ENCODE measurements around the gene FUT9. TPM values are rescaled to one million over a fixed set of nuclear protein-coding genes. Genes with fewer than 3 reads are reported as not detected.
A peak's percentile ranks its signal among the peaks of the same experiment; 100 is the strongest.

Gene FUT9
- 3.4 TPM for polyA plus RNA-seq (2013, experiment 1 of 2)
- polyA plus RNA-seq (2013, experiment 2 of 2): 3.5 TPM

DNA sequence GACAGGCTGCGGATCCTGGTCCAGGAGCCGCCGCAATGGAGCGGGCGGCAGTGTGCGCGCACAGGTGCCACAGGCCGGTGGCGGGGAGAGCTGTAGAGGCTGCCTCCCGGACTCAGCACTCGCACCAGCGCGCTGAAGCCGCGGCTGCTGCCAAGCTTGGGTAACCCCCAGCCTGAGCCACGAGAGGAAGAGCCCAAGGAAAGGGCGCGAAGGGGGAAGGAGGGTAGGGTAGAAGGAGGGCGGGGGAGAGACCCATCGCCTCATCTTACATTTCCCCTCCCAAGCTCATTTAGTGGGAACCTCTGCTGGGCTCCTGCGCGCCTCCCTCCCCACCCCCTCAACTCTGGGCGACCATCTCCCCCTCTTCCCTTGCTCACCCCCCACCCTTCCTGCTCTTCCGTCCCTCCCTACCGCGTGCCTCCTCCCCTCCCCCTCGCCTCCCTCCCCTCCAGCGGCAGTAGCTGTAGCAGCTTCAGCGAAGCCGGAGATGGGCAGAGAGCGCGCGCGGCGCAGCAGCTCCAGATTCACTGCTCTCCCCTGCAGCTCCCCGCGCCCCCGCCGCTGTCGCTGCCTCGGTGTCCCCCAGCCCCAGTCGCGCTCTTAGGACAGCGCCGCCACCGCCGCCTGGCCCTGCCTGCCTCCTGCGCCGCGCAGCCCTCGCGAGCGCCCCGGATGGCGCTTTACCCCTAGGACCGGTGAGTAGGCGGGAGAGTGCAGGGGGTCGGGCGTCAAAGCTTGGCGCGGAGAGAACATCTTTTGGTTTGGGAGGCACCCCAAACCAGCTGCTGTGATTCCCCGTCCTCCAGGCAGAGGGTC is at the start of gene FUT9:
TSS of gene FUT9 (plus strand) at position 457 of the 816 bp plus-strand sequence. CDS start 187,182 bp downstream, outside the sequence.
- H3K27ac ChIP-seq (replicated peaks; ENCODE audit: low read length): peak within 1 kb of the TSS; percentile 89

DNA sequence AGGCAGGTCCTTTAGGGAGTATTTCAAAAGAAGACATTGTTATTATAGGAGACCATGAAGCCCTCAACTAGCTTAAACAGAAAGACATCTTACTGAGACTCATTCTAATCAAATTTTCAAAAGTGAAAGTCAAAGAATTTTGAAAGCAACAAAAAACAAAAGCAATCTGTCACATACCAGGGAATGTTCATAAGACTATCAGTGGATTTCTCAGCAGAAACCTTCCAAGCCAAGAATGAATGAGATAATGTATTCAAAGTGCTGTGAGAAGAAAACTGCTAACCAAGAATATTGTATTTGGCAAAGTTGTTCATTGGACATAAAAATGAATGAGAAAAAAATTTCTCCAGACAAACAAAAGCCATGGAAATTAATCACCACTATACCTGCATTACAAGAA is 48.2 kb upstream of the FUT9 start:
- no peak overlapping the region for H2BK15ac ChIP-seq (ENCODE audit: low read length)
- no peak overlapping the region for H3K9ac ChIP-seq (ENCODE audit: low read depth, low read length, poor library complexity)
- no peak for DNase-seq (ENCODE audit: low spot score)
- H3K4me3 ChIP-seq (ENCODE audit: low read length in 2 of 2): no peak overlapping the region
- H3K36me3 ChIP-seq (replicated peaks in 1 of 2; ENCODE audit: control insufficient read depth in 2 of 2, insufficient read depth in 2 of 2, low read length in 2 of 2): no peaks in the 10 kb centered on the region
- no peaks in the 10 kb centered on the region for H3K9me3 ChIP-seq (replicated peaks in 1 of 2; ENCODE audit: control insufficient read depth in 2 of 2, insufficient read depth in 1 of 2, low read depth in 1 of 2, low read length in 2 of 2)
- no peaks in the 10 kb centered on the region for H3K27me3 ChIP-seq (ENCODE audit: control insufficient read depth in 3 of 3, insufficient read depth in 3 of 3, low read depth in 1 of 3, low read length in 3 of 3)
- H3K23ac ChIP-seq (ENCODE audit: low read depth, low read length, poor library complexity): no peak overlapping the region
- no peak overlapping the region for H2BK12ac ChIP-seq (ENCODE audit: low read length)
- H4K91ac ChIP-seq (ENCODE audit: low read depth, low read length, poor library complexity): no peak overlapping the region
- H3K14ac ChIP-seq (ENCODE audit: low read length): no peak overlapping the region
- no peak overlapping the region for H3K4ac ChIP-seq (ENCODE audit: low read length)
- H2BK120ac ChIP-seq (ENCODE audit: low read depth, low read length): no peak overlapping the region
- no peak overlapping the region for H2AK5ac ChIP-seq (ENCODE audit: low read depth, low read length)
- no peak overlapping the region for H4K8ac ChIP-seq (ENCODE audit: low read depth, low read length)
- H2BK5ac ChIP-seq (ENCODE audit: low read length): no peak overlapping the region
- H3K79me1 ChIP-seq (ENCODE audit: low read depth, low read length): no peaks in the 10 kb centered on the region
- no peak overlapping the region for H3K4me2 ChIP-seq (ENCODE audit: insufficient read depth, low read length, poor library complexity, severe bottlenecking)
- no peaks in the 10 kb centered on the region for H3K4me1 ChIP-seq (ENCODE audit: control insufficient read depth in 2 of 2, insufficient read depth in 1 of 2, low read depth in 1 of 2, low read length in 2 of 2)
- H3K27ac ChIP-seq (replicated peaks; ENCODE audit: low read length): no peak overlapping the region
- no peak overlapping the region for H2AFZ ChIP-seq (ENCODE audit: low read length)
- H3K18ac ChIP-seq (ENCODE audit: low read length): no peak overlapping the region

More for the DNA sequence above, at the start of gene FUT9:
- no peak within 1 kb of the TSS for H3K4ac ChIP-seq (ENCODE audit: low read length)
- peaks cover 0 to 26% (median 0%) of the 10 kb centered on the region in 3 experiments for H3K27me3 ChIP-seq (ENCODE audit: control insufficient read depth in 3 of 3, insufficient read depth in 3 of 3, low read depth in 1 of 3, low read length in 3 of 3)
- H4K91ac ChIP-seq (ENCODE audit: low read depth, low read length, poor library complexity): no peak within 1 kb of the TSS
- H2BK12ac ChIP-seq (ENCODE audit: low read length): no peak within 1 kb of the TSS
- H2AFZ ChIP-seq (ENCODE audit: low read length): peak within 1 kb of the TSS; percentile 88
- H4K8ac ChIP-seq (ENCODE audit: low read depth, low read length): no peak within 1 kb of the TSS
- peaks cover 0 to 3% of the 10 kb centered on the region in 2 donors for H3K4me1 ChIP-seq (ENCODE audit: control insufficient read depth in 2 of 2, insufficient read depth in 1 of 2, low read depth in 1 of 2, low read length in 2 of 2)
- peak within 1 kb of the TSS; percentile 2 for H2AK5ac ChIP-seq (ENCODE audit: low read depth, low read length)
- H3K14ac ChIP-seq (ENCODE audit: low read length): no peak within 1 kb of the TSS
- peak within 1 kb of the TSS; percentile 95 for H3K9ac ChIP-seq (ENCODE audit: low read depth, low read length, poor library complexity)
- peak within 1 kb of the TSS; percentile 80 for H3K4me2 ChIP-seq (ENCODE audit: insufficient read depth, low read length, poor library complexity, severe bottlenecking)
- H3K79me1 ChIP-seq (ENCODE audit: low read depth, low read length): peaks cover 1% of the 10 kb centered on the region
- H3K36me3 ChIP-seq (replicated peaks in 1 of 2; ENCODE audit: control insufficient read depth in 2 of 2, insufficient read depth in 2 of 2, low read length in 2 of 2): no peaks in the 10 kb centered on the region
- DNase-seq (ENCODE audit: low spot score): peak; percentile 78
- H2BK120ac ChIP-seq (ENCODE audit: low read depth, low read length): peak within 1 kb of the TSS; percentile 93
- H2BK5ac ChIP-seq (ENCODE audit: low read length): peak within 1 kb of the TSS; percentile 90
- peak within 1 kb of the TSS; percentile 87 for H2BK15ac ChIP-seq (ENCODE audit: low read length)
- H3K9me3 ChIP-seq (replicated peaks in 1 of 2; ENCODE audit: control insufficient read depth in 2 of 2, insufficient read depth in 1 of 2, low read depth in 1 of 2, low read length in 2 of 2): no peaks in the 10 kb centered on the region
- peak within 1 kb of the TSS; percentile 46 for H3K23ac ChIP-seq (ENCODE audit: low read depth, low read length, poor library complexity)
- peak within 1 kb of the TSS; percentile 52 to 83 for H3K4me3 ChIP-seq (ENCODE audit: low read length in 2 of 2)
- peak within 1 kb of the TSS; percentile 99 for H3K18ac ChIP-seq (ENCODE audit: low read length)
- no CpG with 5 or more reads among the region's 62 CpGs for WGBS, 2 donors (ENCODE audit: extremely low coverage in 2 of 2, insufficient read length in 2 of 2, insufficient replicate concordance in 1 of 2)

DNA sequence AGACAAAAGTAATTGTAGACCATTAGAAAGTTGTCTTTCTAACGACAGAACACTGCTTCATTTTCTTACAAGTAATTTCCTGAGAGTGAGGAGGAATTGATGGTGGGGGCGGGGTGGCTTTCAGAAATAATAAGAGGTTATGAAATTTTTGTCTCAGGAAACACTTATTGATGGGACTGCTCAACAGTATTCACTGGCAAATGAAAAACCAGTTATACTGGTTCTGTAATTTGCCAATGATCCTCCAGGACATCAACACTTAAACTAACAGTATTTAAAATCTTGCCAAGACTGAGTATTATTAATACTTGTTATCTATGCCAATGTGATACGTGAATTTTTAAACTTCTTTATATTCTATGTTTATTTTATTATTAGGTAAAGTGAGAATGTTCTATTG is 41.8 kb upstream of the FUT9 start:
- Histone ChIP-seq H2BK15ac (ENCODE audit: low read length) (no peak overlapping the region), H3K4me2 (ENCODE audit: insufficient read depth, low read length, poor library complexity, severe bottlenecking) (no peak overlapping the region), H3K79me1 (ENCODE audit: low read depth, low read length) (no peaks in the 10 kb centered on the region), H2AK5ac (ENCODE audit: low read depth, low read length) (no peak overlapping the region), H3K4ac (ENCODE audit: low read length) (no peak overlapping the region), H4K91ac (ENCODE audit: low read depth, low read length, poor library complexity) (no peak overlapping the region), H3K14ac (ENCODE audit: low read length) (no peak overlapping the region), H2BK120ac (ENCODE audit: low read depth, low read length) (no peak overlapping the region), H4K8ac (ENCODE audit: low read depth, low read length) (no peak overlapping the region), H3K27me3 (ENCODE audit: control insufficient read depth in 3 of 3, insufficient read depth in 3 of 3, low read depth in 1 of 3, low read length in 3 of 3) (no peaks in the 10 kb centered on the region), H3K23ac (ENCODE audit: low read depth, low read length, poor library complexity) (no peak overlapping the region), H3K9me3 (replicated peaks in 1 of 2; ENCODE audit: control insufficient read depth in 2 of 2, insufficient read depth in 1 of 2, low read depth in 1 of 2, low read length in 2 of 2) (no peaks in the 10 kb centered on the region), H2BK12ac (ENCODE audit: low read length) (no peak overlapping the region), H3K18ac (ENCODE audit: low read length) (no peak overlapping the region), H3K27ac (replicated peaks; ENCODE audit: low read length) (no peak overlapping the region), H3K9ac (ENCODE audit: low read depth, low read length, poor library complexity) (no peak overlapping the region), H2BK5ac (ENCODE audit: low read length) (no peak overlapping the region), H2AFZ (ENCODE audit: low read length) (no peak overlapping the region), H3K4me3 (ENCODE audit: low read length in 2 of 2) (no peak overlapping the region), H3K4me1 (ENCODE audit: control insufficient read depth in 2 of 2, insufficient read depth in 1 of 2, low read depth in 1 of 2, low read length in 2 of 2) (no peaks in the 10 kb centered on the region), H3K36me3 (replicated peaks in 1 of 2; ENCODE audit: control insufficient read depth in 2 of 2, insufficient read depth in 2 of 2, low read length in 2 of 2) (no peaks in the 10 kb centered on the region)
- DNase-seq (ENCODE audit: low spot score): no peak
- WGBS, 2 donors (ENCODE audit: extremely low coverage in 2 of 2, insufficient read length in 2 of 2, insufficient replicate concordance in 1 of 2): no CpG with 5 or more reads among the region's 3 CpGs

DNA sequence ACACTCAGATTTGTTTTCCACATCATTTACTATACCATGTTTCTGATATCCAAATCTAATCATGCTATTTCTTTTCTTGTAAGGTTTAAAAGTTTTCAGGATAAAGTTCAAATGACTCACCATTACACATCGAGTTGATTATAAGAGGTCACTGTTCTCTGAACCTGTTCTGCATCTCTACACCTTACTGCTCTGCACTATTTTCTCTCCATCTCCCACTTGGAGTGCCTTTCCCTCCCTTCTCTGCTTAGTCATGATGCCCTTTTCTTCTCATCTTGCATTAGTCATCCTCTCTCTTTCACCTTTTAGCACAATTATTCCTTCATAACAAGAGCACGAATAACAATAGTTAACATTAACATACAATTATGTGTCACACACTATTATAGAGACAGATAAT is 37.5 kb upstream of the FUT9 start:
- H2BK5ac ChIP-seq (ENCODE audit: low read length): no peak overlapping the region
- H3K27ac ChIP-seq (replicated peaks; ENCODE audit: low read length): no peak overlapping the region
- no peaks in the 10 kb centered on the region for H3K79me1 ChIP-seq (ENCODE audit: low read depth, low read length)
- H2AFZ ChIP-seq (ENCODE audit: low read length): no peak overlapping the region
- H3K14ac ChIP-seq (ENCODE audit: low read length): no peak overlapping the region
- DNase-seq (ENCODE audit: low spot score): no peak
- no peak overlapping the region for H3K23ac ChIP-seq (ENCODE audit: low read depth, low read length, poor library complexity)
- no peaks in the 10 kb centered on the region for H3K27me3 ChIP-seq (ENCODE audit: control insufficient read depth in 3 of 3, insufficient read depth in 3 of 3, low read depth in 1 of 3, low read length in 3 of 3)
- H3K4me3 ChIP-seq (ENCODE audit: low read length in 2 of 2): no peak overlapping the region
- no peak overlapping the region for H3K4me2 ChIP-seq (ENCODE audit: insufficient read depth, low read length, poor library complexity, severe bottlenecking)
- H2AK5ac ChIP-seq (ENCODE audit: low read depth, low read length): no peak overlapping the region
- H3K36me3 ChIP-seq (replicated peaks in 1 of 2; ENCODE audit: control insufficient read depth in 2 of 2, insufficient read depth in 2 of 2, low read length in 2 of 2): no peaks in the 10 kb centered on the region
- H4K91ac ChIP-seq (ENCODE audit: low read depth, low read length, poor library complexity): no peak overlapping the region
- no peaks in the 10 kb centered on the region for H3K9me3 ChIP-seq (replicated peaks in 1 of 2; ENCODE audit: control insufficient read depth in 2 of 2, insufficient read depth in 1 of 2, low read depth in 1 of 2, low read length in 2 of 2)
- no peak overlapping the region for H2BK12ac ChIP-seq (ENCODE audit: low read length)
- no peak overlapping the region for H3K4ac ChIP-seq (ENCODE audit: low read length)
- no peak overlapping the region for H3K18ac ChIP-seq (ENCODE audit: low read length)
- no peak overlapping the region for H2BK120ac ChIP-seq (ENCODE audit: low read depth, low read length)
- H3K9ac ChIP-seq (ENCODE audit: low read depth, low read length, poor library complexity): no peak overlapping the region
- no peak overlapping the region for H4K8ac ChIP-seq (ENCODE audit: low read depth, low read length)
- no peaks in the 10 kb centered on the region for H3K4me1 ChIP-seq (ENCODE audit: control insufficient read depth in 2 of 2, insufficient read depth in 1 of 2, low read depth in 1 of 2, low read length in 2 of 2)
- H2BK15ac ChIP-seq (ENCODE audit: low read length): no peak overlapping the region
- WGBS, 2 donors (ENCODE audit: extremely low coverage in 2 of 2, insufficient read length in 2 of 2, insufficient replicate concordance in 1 of 2): no CpG with 5 or more reads among the region's 2 CpGs
